IMR-90 (cell line): ENCODE data around the gene LAMA2.

Experiments
- BHLHE40 ChIP-seq: fragments of 150-350 bp; IDR thresholded peaks from 2 replicates; pipeline ENCODE4 v1.6.1; 2016; ENCODE audit warnings: mild to moderate bottlenecking, low read depth, low read length
- CEBPB ChIP-seq: IDR thresholded peaks from 2 replicates; pipeline ENCODE4 v1.6.1; 2012; ENCODE audit warnings: low read depth, low read length, improper control_type of control experiment
- CTCF ChIP-seq: conservative IDR thresholded peaks from 2 replicates; pipeline ENCODE4 v1.5.1; 2012; ENCODE audit warnings: mild to moderate bottlenecking, low read depth, low read length, improper control_type of control experiment
- FOS ChIP-seq: fragments of 150-350 bp; IDR thresholded peaks from 2 replicates; pipeline ENCODE4 v1.6.1; 2016; ENCODE audit warnings: low read depth, low read length
- MAZ ChIP-seq: IDR thresholded peaks from 2 replicates; pipeline ENCODE4 v1.6.1; 2012; ENCODE audit warnings: low read depth, mild to moderate bottlenecking, low read length, improper control_type of control experiment, moderate library complexity, borderline replicate concordance
- MXI1 ChIP-seq: IDR thresholded peaks from 2 replicates; pipeline ENCODE4 v1.6.1; 2012; ENCODE audit warnings: low read depth, mild to moderate bottlenecking, low read length, moderate library complexity, borderline replicate concordance
- NFE2L2 ChIP-seq: fragments of 150-350 bp; IDR thresholded peaks from 2 replicates; pipeline ENCODE4 v1.6.1; 2016; ENCODE audit warnings: low read depth, mild to moderate bottlenecking, low read length
- POLR2A ChIP-seq: IDR thresholded peaks from 2 replicates; pipeline ENCODE4 v1.6.1; 2012; ENCODE audit warnings: mild to moderate bottlenecking, low read depth, low read length
- RAD21 ChIP-seq: IDR thresholded peaks from 2 replicates; pipeline ENCODE4 v1.6.1; 2012; ENCODE audit warnings: low read length, improper control_type of control experiment
- RFX5 ChIP-seq: IDR thresholded peaks from 2 replicates; pipeline ENCODE4 v1.8.0; 2012; ENCODE audit warnings: low read depth, mild to moderate bottlenecking, low read length, moderate library complexity
- SMC3 ChIP-seq: fragments of 150-350 bp; IDR thresholded peaks from 2 replicates; pipeline ENCODE4 v1.6.1; 2016; ENCODE audit warnings: low read depth, mild to moderate bottlenecking, antibody characterized with exemption, low read length, moderate library complexity
- USF2 ChIP-seq: fragments of 150-350 bp; IDR thresholded peaks from 2 replicates; pipeline ENCODE4 v1.6.1; 2017; ENCODE audit warnings: mild to moderate bottlenecking, antibody characterized with exemption, low read length, low read depth

- no peak for TF ChIP-seq CTCF
- no peak for TF ChIP-seq FOS
- TF ChIP-seq POLR2A: no peak
- TF ChIP-seq USF2: no peak
- no peak for TF ChIP-seq MAZ
- no peak for TF ChIP-seq CEBPB
- no peak for TF ChIP-seq RAD21
- TF ChIP-seq RFX5: no peak
- TF ChIP-seq MXI1: no peak
- TF ChIP-seq BHLHE40: no peak
- no peak for TF ChIP-seq SMC3
- TF ChIP-seq NFE2L2: no peak
These were observed 206.4 kb downstream of the LAMA2 start for GRCh38 chr6:129089357-129089756.
